IPS-NIHi7 (cell line): Measurements from ENCODE around the gene JOSD2.
"Not testable (repeated sequence)": the region's sequence is repeated elsewhere in the genome, so short reads cannot be mapped to it uniquely, and the experiment has no call there.

Experiments used
- DNase-seq: peaks from one replicate; pipeline ENCODE4 v3.0.0; 2012; ENCODE audit warnings: mixed read lengths; ENCODE audit errors: extremely low spot score

Gene JOSD2

GRCh38 chr19:50478901-50479715 is 31.9 kb downstream of the JOSD2 start:
- DNase-seq, result peak; percentile 79

DNA sequence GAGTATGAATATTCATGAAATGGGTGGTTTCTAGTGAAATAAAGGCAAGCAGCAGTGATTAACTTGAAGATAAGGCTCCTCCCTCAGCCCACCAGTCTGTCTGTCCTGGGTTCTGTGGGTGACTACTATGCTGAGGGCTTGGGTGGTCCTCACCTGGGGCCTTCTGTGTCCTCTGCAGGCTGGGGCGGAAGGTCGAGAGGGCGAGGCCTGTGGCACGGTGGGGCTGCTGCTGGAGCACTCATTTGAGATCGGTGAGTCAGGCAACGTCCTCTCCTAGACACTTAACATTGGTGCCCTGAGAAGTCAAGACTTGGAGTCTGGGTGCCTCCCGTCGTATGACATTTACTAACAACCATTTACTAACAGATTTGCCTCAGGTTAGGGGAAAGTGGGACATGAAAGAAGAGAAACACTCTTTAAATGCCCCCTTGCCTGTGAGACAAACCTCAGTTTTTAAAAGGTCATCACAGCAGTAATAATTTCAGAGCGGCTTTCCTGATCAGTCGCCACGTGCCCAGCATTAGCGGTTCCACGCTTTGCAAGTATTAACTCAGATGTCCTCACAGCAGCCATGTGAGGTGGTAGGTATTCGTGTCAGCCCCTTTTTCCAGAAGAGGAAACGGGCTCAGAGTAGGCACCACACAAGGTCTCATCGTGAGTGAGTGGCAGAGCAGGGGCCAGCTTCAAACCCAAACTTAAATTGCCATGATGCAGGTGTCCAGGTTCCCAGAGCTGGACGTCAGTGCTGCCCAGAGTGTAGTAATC is 33.1 kb downstream of the JOSD2 start:
- DNase-seq, result no peak

DNA sequence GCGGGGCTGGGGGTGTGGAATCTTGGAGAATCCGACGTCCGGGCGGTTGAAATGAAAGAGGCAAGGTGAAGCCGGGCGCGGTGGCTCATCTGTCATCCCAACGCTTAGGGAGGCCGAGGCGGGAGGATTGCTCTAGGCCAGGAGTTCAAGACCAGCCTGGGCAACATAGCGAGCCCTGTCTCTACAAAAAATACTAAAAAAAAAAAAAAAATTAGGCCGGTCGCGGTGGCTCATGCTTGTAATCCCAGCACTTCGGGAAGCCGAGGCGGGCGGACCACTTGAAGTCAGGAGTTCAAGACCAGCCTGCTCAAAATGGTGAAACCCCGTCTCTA is 34.1 kb downstream of the JOSD2 start:
- no peak for DNase-seq

DNA sequence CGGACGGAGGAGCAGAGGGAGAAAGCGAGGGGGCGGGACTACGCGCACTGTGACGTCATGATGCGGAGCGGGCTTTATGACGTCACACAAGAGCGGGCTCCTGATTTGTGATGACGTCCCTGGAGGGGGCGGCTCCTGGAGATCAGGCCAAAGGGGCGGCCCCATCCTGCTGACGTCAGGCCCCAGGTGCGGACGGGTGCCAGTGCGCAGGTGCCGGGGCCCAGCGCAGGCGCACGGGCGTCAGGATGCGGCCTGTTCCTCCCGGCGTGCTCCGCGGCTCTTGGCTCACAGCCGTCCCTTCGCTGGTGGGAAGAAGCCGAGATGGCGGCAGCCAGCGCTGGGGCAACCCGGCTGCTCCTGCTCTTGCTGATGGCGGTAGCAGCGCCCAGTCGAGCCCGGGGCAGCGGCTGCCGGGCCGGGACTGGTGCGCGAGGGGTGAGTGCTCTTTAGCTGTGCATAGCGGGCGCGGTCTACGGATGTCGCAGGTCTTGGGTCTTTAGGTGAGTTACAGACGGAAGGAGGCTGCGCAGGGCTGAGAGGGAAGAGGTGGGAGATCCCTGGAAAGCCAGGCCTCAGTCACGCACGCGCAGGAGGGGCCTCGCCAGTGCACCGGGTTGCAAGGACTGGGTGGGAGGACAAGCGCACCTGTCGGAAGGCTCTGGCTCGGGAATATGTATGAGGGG is 34.6 kb downstream of the JOSD2 start, which contains the start of the genes EMC10 and GARIN5A:
Gene EMC10 (plus strand): TSS at position 284 of the 683 bp plus-strand sequence. CDS start 38 bp downstream, at position 322.
Gene GARIN5A (minus strand): TSS at position 625 of the 683 bp plus-strand sequence. CDS start 460 bp downstream, at position 165.
- DNase-seq, result peak; percentile 100

- no peak for DNase-seq
These were observed 35.2 kb downstream of the JOSD2 start for GRCh38 chr19:50475736-50476223.

- DNase-seq, result no peak
These were observed 35.9 kb downstream of the JOSD2 start for GRCh38 chr19:50475101-50475568.

GRCh38 chr19:50473336-50473735 is 37.7 kb downstream of the JOSD2 start:
- not testable (repeated sequence) for DNase-seq

DNA sequence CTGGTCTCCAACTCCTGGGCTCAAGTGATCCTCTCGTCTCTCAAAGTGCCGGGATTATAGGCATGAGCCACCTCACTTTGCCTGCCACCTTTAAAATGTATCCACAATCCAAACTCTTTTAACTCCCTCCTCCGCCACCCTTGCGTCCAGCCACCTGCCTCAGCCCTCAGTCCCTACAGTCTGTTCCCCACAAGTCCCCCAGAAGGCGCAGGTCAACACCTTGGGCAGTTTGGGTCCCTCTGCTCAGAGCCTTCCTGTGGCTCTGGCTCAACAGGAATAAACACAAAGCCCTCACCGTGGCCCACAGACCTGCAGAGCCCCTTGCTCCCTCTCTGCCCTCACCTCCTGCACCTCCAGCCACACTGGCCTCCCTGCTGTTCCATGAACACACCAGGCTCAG is 42.2 kb downstream of the JOSD2 start:
- no peak for DNase-seq

DNA sequence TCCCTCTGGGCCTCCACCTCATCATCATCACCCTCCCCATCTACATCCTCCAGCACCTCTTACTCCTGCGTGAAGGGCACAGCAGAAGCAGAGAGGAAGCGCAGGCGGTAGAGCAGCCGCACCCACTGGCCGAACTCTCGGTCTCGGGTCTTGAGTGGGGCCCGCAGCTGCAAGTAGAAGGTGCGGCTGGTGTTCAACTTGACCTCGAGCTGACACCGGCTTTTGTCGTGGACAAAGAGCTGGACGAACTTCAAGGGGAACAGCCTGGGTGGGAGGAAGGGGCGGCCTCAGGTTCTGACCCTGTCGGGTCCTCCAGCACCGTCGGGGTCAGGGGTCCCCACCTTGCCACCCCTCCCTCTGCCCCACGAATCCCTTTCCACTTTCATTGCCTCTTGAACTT is 43.4 kb downstream of the JOSD2 start:
- no peak for DNase-seq

GRCh38 chr19:50466706-50467039 is 44.3 kb downstream of the JOSD2 start:
- no peak for DNase-seq

DNA sequence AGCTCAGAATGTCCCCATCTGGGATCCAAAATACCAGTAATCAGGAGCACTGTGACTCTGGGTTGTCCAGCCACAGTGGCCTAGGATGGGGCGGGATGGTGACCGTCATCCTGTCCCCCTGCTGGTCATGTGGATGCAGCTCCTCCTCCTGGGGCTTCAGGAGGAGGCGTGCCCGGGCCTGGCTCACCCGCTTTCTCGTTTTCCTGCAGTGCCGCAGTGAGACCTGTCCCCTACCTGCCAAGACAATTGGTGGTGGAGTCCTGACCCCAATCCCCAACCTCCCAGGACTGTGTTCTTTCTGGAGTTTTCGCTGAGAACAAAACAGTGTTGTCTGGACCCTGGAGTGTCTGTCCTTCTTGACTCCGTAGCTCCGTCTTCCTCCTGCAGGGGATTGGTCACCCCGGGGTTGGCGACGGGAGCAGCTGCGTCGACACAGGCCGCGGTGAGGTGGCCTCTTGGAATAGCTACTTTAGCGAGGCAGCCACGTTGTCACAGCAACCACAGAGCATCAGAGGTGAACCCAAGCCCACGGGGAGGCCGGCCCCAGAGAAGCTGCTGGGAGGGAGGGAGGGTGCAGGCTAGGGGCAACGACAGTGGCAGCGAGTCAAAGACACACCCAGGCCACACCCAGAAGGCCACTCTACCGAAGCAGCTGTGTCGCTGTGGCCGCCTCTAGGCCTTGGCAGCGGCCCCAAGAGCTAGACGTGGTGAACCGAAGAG is 44.8 kb downstream of the JOSD2 start:
- peak; percentile 83 for DNase-seq

DNA sequence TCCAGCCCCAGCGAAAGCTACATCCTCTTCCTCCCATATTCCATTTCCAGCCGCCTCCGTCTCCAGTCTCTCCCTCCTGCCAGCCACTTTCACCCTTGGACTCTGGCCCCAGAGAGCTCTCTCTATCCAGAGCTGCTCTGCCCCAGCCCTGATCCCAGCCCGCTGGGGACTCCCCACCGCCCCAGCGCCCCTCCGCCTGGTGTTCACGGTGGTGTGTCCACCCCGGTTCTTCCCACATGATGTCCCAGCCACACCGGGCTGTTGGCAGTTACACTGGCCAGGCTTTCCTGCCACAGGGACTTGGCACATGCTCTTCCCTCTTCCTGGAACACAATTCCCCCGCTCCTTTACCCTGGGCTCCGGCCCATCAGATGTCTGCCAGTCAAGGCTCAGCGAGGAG is 46.0 kb downstream of the JOSD2 start:
- DNase-seq, result no peak

GRCh38 chr19:50464348-50464747 is 46.6 kb downstream of the JOSD2 start:
- no peak for DNase-seq

DNA sequence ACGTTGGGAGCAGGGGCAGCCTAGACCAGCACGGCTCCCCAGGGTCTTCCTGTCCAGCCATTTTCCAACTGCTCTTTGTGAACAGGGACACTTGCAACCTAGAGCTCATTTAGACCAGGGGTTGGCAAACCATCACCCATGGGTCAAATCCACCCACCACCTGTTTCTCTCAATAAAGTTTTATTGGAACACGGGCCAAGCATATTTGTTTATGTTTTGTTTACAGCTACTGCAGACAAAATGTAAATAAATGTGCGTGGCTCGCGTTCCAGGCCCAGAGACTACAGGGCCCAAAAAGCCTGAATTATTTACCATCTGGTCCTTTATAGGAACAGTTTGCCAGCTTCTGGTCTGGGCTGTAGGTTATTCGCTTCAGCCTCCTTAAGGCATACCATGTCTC is 48.0 kb downstream of the JOSD2 start:
- no peak for DNase-seq

GRCh38 chr19:50461066-50461875 is 49.7 kb downstream of the JOSD2 start:
- DNase-seq, result peak; percentile 91

DNA sequence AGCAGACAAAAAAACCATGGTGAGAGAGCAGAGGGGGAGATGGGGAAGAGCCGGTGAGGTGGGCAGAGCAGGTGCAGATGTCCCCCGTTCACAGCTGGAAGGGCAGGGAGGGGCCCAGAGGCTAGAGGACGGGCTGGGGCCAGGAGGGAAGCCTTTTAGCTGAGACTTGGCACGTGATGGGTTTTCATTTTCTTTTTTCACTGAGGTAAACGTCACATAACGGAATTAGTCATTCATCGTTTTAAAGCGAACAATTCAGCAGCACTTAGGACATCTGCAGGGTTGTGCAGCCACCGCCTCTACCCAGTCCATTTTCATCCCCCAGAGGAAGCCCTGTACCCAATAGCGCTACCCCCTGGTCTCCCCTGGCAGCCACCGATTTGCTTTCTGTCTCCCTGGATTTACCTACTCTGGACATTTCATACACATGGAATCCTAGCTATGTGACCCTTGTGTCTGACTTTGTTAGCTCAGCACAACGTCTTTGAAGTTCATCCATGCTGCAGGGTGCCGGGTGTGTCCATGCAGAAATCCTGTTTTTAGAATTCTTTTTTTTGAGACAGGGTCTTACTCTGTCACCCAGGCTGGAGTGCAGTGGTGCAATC is 50.7 kb downstream of the JOSD2 start:
- DNase-seq, result no peak

DNA sequence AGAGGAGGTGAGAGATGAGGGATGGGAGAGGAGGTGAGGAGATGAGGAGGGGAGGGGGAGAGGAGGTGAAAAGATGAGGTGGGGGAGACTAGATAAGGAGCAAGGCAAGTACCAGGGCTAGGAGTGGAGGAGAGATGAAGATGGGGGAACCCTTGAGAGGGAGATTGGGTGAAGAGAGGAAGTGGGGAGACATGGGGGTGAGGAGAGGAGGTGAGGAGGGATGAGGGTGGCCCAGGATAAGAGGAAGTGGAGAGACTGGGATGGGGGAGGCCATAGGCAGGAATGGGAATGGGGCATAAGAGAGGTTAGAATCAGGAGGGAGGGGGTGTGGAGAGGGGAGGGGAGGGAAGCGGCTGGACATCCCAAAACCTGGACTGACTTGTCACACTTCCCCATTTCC is 51.4 kb downstream of the JOSD2 start:
- no peak for DNase-seq

DNA sequence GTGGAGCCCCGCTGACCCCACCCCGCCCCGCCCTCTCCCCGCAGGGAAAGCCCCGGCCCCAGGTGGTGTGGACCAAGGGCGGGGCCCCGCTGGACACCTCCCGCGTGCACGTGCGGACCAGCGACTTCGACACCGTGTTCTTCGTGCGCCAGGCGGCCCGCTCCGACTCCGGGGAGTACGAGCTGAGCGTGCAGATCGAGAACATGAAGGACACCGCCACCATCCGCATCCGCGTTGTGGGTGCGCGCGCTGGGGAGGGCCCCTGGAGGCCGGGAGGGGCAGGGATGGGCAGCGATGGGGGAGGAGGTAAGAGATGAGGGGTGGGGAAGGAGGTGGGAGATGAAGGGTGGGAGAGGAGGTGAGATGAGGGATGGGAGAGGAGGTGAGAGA is 51.9 kb downstream of the JOSD2 start:
- no peak for DNase-seq

DNA sequence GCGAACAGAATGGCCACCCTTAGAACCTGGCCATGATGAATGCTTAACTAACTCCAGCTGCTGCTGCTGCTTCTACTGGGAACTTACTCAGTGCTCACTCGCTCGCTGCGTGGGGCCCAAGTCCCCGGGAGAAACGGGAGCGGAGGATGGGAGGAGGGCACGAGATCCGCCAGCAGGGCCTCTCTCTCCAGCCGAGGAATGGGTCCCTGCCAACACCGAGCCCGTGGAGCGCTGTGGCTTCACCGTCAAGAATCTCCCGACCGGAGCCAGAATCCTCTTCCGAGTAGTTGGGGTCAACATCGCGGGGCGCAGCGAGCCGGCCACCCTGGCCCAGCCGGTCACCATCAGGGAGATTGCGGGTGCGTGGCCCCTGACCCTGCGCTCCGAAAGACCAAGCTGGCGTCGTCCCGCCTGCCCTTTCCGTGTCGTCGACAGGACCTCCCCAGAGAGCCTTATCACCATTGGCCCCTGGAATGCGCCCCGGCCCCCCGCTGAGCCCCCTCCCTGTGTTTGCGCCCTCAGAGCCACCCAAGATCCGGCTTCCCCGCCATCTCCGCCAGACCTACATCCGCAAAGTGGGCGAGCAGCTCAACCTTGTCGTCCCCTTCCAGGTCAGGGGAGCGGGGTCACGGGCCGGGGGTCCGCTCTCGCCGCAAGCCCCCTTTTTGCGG is 52.5 kb downstream of the JOSD2 start:
- DNase-seq, result no peak

DNA sequence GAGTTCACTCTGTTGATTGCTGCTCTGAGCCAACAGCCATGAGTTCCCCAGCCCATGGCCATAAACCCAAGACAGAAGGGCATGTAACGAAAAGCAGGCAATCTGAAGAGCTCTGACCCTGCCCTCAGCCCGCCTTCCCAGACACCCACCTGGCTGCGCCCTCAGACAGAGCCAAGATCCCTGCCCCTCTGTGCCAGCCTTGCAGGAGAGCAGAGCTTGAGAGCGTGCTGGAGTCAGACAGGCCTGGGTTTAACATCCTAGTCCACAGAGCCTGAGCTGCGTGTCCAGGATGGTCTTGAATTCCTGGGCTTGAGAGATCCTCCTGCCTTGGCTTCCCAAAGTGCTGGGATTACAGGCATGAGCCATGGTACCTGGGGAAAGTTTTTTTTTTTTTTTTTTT is 53.7 kb downstream of the JOSD2 start:
- no peak for DNase-seq
